Endodermal cell (in vitro differentiated cells): Measurements from ENCODE around the gene MAGEB2. TPM values are rescaled to one million over a fixed set of nuclear protein-coding genes. Genes with fewer than 3 reads are reported as not detected.

Source experiments
- DNase-seq: peaks from one replicate; pipeline ENCODE4 v3.0.0-alpha.2; 2017
- H3K27ac ChIP-seq: 2 replicates; pipeline ENCODE4 v1.5.1; 2013; ENCODE audit warnings: mild to moderate bottlenecking, low read depth, low read length, moderate library complexity
- H3K27me3 ChIP-seq: 2 replicates; pipeline ENCODE4 v1.6.1; 2013; ENCODE audit warnings: mild to moderate bottlenecking, low read length, moderate library complexity; ENCODE audit not compliant: insufficient read depth, control insufficient read depth, poor library complexity, severe bottlenecking
- H3K36me3 ChIP-seq: 2 replicates; pipeline ENCODE4 v1.7.0; 2013; ENCODE audit warnings: mild to moderate bottlenecking, low read length, moderate library complexity; ENCODE audit not compliant: control insufficient read depth, insufficient read depth
- H3K4me1 ChIP-seq: one replicate; pipeline ENCODE4 v1.7.0; 2013; ENCODE audit warnings: low read length; ENCODE audit not compliant: control insufficient read depth, insufficient read depth
- H3K4me3 ChIP-seq: 2 replicates; pipeline ENCODE4 v1.5.1; 2013; ENCODE audit warnings: mild to moderate bottlenecking, low read length, moderate library complexity
- H3K9ac ChIP-seq: 2 replicates; pipeline ENCODE4 v1.6.1; 2013; ENCODE audit warnings: mild to moderate bottlenecking, low read length, moderate library complexity; ENCODE audit not compliant: poor library complexity, severe bottlenecking; ENCODE audit errors: extremely low read depth
- H3K9me3 ChIP-seq: 2 replicates; pipeline ENCODE4 v1.6.1; 2013; ENCODE audit warnings: mild to moderate bottlenecking, low read length, moderate library complexity; ENCODE audit not compliant: control insufficient read depth
- H3K27ac Mint-ChIP-seq: 2 replicates; pipeline ENCODE4 v1.8.0; 2020; ENCODE audit warnings: mixed read lengths
- H3K27me3 Mint-ChIP-seq: 2 replicates; pipeline ENCODE4 v1.8.0; 2021; ENCODE audit warnings: mild to moderate bottlenecking, mixed read lengths; ENCODE audit not compliant: insufficient read depth
- H3K36me3 Mint-ChIP-seq: 2 replicates; pipeline ENCODE4 v1.8.0; 2020; ENCODE audit warnings: low read depth, mixed read lengths
- H3K4me1 Mint-ChIP-seq: 2 replicates; pipeline ENCODE4 v1.8.0; 2020; ENCODE audit warnings: mixed read lengths
- H3K4me3 Mint-ChIP-seq: 2 replicates; pipeline ENCODE4 v1.8.0; 2020; ENCODE audit warnings: mild to moderate bottlenecking, moderate library complexity, mixed read lengths
- H3K9me3 Mint-ChIP-seq: 2 replicates; pipeline ENCODE4 v1.8.0; 2020; ENCODE audit warnings: mild to moderate bottlenecking, mixed read lengths
- CTCF ChIP-seq: fragments of 200-600 bp; sonication (generic); conservative IDR thresholded peaks from 2 replicates; pipeline ENCODE4 v1.5.0; 2021; ENCODE audit warnings: antibody characterized with exemption, mild to moderate bottlenecking
- WGBS, 2 experiments: methylation state at CpG; one replicate each; pipeline versions ENCODE4 v1.1.5 to v1.1.7; 2013; ENCODE audit warnings: missing lambda C conversion rate in 2 of 2, mixed read lengths in 1 of 2; ENCODE audit not compliant: insufficient coverage in 1 of 2, insufficient read length in 1 of 2; 5-methylcytosine and 5-hydroxymethylcytosine counted together
- total RNA-seq, 2 donors: library from RNA; stranded (reverse); fragmentation: NEBNext Ultra II Directional in 1 of 2; extraction: Animal tissue kit (Norgen Biotek cat#: 25700) in 1 of 2; gene quantifications; 2 replicates in 1 of 2; 3 replicates in 1 of 2; pipeline ENCODE4 v1.2.1, GENCODE V29; 2021

Gene MAGEB2
- total RNA-seq, 2 donors from 2014 or later, result not detected

GRCh38 chrX:30261012-30261411 is 45.6 kb downstream of the MAGEB2 start:
- Mint-ChIP-seq H3K27ac (no peak overlapping the region), H3K9me3 (peaks cover 23% of the 10 kb centered on the region), H3K4me1 (peaks cover 7% of the 10 kb centered on the region), H3K36me3 (peaks cover 5% of the 10 kb centered on the region), H3K27me3 (peaks cover 1% of the 10 kb centered on the region), H3K4me3 (no peak overlapping the region)
- Histone ChIP-seq H3K4me1 (no peaks in the 10 kb centered on the region), H3K27me3 (no peaks in the 10 kb centered on the region), H3K9me3 (peaks cover 19% of the 10 kb centered on the region), H3K4me3 (no peak overlapping the region), H3K27ac (no peak overlapping the region), H3K9ac (no peak overlapping the region), H3K36me3 (no peaks in the 10 kb centered on the region)
- no peak for TF ChIP-seq CTCF
- no peak for DNase-seq

- H3K4me3 Mint-ChIP-seq, result no peak overlapping the region
These were observed 47.4 kb downstream of the MAGEB2 start for GRCh38 chrX:30262763-30263162.

More at GRCh38 chrX:30262763-30263162, 47.4 kb downstream of the MAGEB2 start:
- no peak for DNase-seq
- Histone ChIP-seq H3K9ac (no peak overlapping the region), H3K9me3 (peaks cover 9% of the 10 kb centered on the region), H3K27ac (no peak overlapping the region), H3K4me1 (no peaks in the 10 kb centered on the region), H3K4me3 (no peak overlapping the region), H3K36me3 (no peaks in the 10 kb centered on the region), H3K27me3 (no peaks in the 10 kb centered on the region)
- H3K27ac Mint-ChIP-seq, result no peak overlapping the region
- H3K36me3 Mint-ChIP-seq, result no peaks in the 10 kb centered on the region
- TF ChIP-seq CTCF, result no peak
- peaks cover 1% of the 10 kb centered on the region for H3K27me3 Mint-ChIP-seq
- WGBS, 2 experiments, result no CpG with 5 or more reads among the region's 1 CpG
- peaks cover 6% of the 10 kb centered on the region for H3K9me3 Mint-ChIP-seq
- H3K4me1 Mint-ChIP-seq, result peaks cover 7% of the 10 kb centered on the region

Other genes with a start within 250 kb of the MAGEB2 start
- not detected for gene MAGEB3, start 15.1 kb downstream of the MAGEB2 start, total RNA-seq
- not detected for gene MAGEB4, start 26.4 kb downstream of the MAGEB2 start, total RNA-seq
- under 1 TPM; 0.18 to 0.33 TPM for gene MAGEB1, start 31.6 kb downstream of the MAGEB2 start, total RNA-seq
- 10 to 100 TPM in 1 of 2 donors, 1 to 10 TPM in 1; 9.6 to 15.2 TPM for gene NR0B1, start 93.8 kb downstream of the MAGEB2 start, total RNA-seq